Fibroblast of lung (primary cell): ENCODE measurements around the gene ZNF765.

Source experiments
- EZH2 ChIP-seq: IDR thresholded peaks from 2 replicates; pipeline ENCODE4 v1.5.1; 2012; ENCODE audit warnings: low read length, control low read depth, mild to moderate bottlenecking; ENCODE audit errors: missing control alignments
- TF ChIP-seq, protein P1 (sequence below), 2 donors: IDR thresholded peaks in 1 of 2; conservative IDR thresholded peaks in 1 of 2; 1 replicate in 1 of 2; 2 replicates in 1 of 2; pipeline ENCODE4 v1.5.1; 2011 to 2012; ENCODE audit warnings: low read length in 2 of 2, control low read depth in 1 of 2, inconsistent platforms in 1 of 2, low read depth in 1 of 2, mild to moderate bottlenecking in 1 of 2

DNA sequence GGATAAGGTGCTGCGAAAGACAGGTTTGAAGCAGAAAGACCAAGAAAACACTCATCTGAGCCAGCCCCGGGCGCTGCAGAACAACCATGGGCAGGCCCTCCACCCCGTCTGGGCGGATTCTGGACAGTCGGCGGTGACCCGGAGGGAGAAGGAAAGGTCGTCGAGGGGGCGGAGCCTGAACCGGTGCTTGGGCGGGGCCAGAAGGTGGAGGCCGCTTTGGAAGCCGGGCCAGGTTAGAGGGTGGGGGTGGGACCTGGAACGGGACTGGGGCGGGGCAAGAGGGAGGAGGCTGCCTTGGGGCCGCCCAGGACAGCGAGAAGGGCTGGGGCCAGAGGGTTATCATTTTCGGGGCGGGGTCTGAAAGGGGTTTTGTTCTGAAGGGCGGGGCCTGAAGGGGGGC is 5.0 kb upstream of the ZNF765 start:
- TF ChIP-seq, protein P1, sequence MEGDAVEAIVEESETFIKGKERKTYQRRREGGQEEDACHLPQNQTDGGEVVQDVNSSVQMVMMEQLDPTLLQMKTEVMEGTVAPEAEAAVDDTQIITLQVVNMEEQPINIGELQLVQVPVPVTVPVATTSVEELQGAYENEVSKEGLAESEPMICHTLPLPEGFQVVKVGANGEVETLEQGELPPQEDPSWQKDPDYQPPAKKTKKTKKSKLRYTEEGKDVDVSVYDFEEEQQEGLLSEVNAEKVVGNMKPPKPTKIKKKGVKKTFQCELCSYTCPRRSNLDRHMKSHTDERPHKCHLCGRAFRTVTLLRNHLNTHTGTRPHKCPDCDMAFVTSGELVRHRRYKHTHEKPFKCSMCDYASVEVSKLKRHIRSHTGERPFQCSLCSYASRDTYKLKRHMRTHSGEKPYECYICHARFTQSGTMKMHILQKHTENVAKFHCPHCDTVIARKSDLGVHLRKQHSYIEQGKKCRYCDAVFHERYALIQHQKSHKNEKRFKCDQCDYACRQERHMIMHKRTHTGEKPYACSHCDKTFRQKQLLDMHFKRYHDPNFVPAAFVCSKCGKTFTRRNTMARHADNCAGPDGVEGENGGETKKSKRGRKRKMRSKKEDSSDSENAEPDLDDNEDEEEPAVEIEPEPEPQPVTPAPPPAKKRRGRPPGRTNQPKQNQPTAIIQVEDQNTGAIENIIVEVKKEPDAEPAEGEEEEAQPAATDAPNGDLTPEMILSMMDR (conservative IDR thresholded peaks at IDR 0.05 in 1 of 2, IDR thresholded peaks at IDR 0.05 in 1 of 2; ENCODE audit: low read depth in 1 of 2, low read length in 2 of 2), result no peak
- TF ChIP-seq EZH2, result no peak
